A673 (cell line): ENCODE measurements around the gene STYXL2.

Experiments used
- CTCF ChIP-seq: fragments of 300-800, 200-600 bp; sonication (generic); conservative IDR thresholded peaks from 2 replicates; pipeline ENCODE4 v1.5.1; 2017; ENCODE audit warnings: low read depth, mild to moderate bottlenecking, antibody characterized with exemption, low read length, moderate library complexity, mixed read lengths
- EZH2 ChIP-seq: fragments of 200-600 bp; sonication (generic); IDR thresholded peaks from 2 replicates; pipeline ENCODE4 v1.6.1; 2017; ENCODE audit warnings: borderline replicate concordance, low read depth, mild to moderate bottlenecking, mixed read lengths, antibody characterized with exemption, low read length; ENCODE audit not compliant: poor library complexity, severe bottlenecking

- TF ChIP-seq CTCF (peak; percentile 27; the same call in 1 of the 2 replicates), EZH2 (no peak)
These were observed 34.7 kb downstream of the STYXL2 start for GRCh38 chr1:167128261-167129227.
